Nephron (organoid): Measurements from ENCODE around the gene IFNA7.
"Not testable (repeated sequence)": the region's sequence is repeated elsewhere in the genome, so short reads cannot be mapped to it uniquely, and the experiment has no call there.

Source experiments
- H3K27ac Mint-ChIP-seq, 3 experiments: 2 replicates each; pipeline ENCODE4 v1.8.0; 2020; ENCODE audit warnings: mixed read lengths in 3 of 3, mild to moderate bottlenecking in 2 of 3, moderate library complexity in 1 of 3
- H3K27me3 Mint-ChIP-seq: 2 replicates; pipeline ENCODE4 v1.8.0; 2021; ENCODE audit warnings: low read depth, mild to moderate bottlenecking, moderate library complexity, mixed read lengths
- H3K36me3 Mint-ChIP-seq: 2 replicates; pipeline ENCODE4 v1.8.0; 2020; ENCODE audit warnings: low read depth, mixed read lengths
- H3K4me1 Mint-ChIP-seq: 2 replicates; pipeline ENCODE4 v1.8.0; 2020; ENCODE audit warnings: mixed read lengths
- H3K4me3 Mint-ChIP-seq, 3 experiments: 2 replicates each; pipeline ENCODE4 v1.8.0; 2020; ENCODE audit warnings: mild to moderate bottlenecking in 3 of 3, mixed read lengths in 3 of 3, moderate library complexity in 2 of 3
- H3K9me3 Mint-ChIP-seq: 2 replicates; pipeline ENCODE4 v1.8.0; 2020; ENCODE audit warnings: mixed read lengths
- TF ChIP-seq, protein P1 (sequence below), 3 experiments: fragments of 200-600 bp; sonication (generic); IDR thresholded peaks; one replicate each; pipeline ENCODE4 v1.5.0; 2021; ENCODE audit warnings: antibody characterized with exemption in 3 of 3; ENCODE audit not compliant: unreplicated experiment in 3 of 3

The IFNA7 gene

DNA sequence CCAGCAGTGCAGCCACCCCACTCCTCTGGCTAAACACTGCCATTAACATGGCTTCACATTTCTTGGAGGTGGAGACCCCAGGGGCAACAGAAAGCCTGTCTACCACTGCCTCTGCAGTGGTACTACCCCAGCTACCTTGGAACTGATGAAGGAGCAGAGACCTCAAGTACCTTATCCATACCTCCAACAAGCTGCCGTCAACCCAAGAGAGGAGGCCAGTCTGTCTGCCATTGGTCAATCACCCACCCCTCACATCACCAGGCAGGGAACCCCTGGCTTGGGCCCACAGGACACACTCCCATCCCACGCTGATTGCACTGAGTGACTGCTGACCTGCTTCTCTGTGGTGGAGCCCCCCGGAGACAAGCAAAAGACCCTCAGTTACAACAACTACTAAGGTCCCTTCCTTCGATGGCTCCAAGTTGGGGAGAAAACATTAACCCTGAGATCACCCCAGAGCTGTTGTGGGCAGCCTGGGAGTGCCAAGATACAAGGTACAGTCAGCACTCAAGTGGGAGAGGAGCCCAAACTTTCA is 32.2 kb upstream of the IFNA7 start:
- Mint-ChIP-seq H3K27ac (no peak overlapping the region), H3K9me3 (no peaks in the 10 kb centered on the region), H3K27me3 (peaks cover 5% of the 10 kb centered on the region), H3K4me1 (no peaks in the 10 kb centered on the region), H3K4me3 (no peak overlapping the region), H3K36me3 (no peaks in the 10 kb centered on the region)
- TF ChIP-seq, protein P1, sequence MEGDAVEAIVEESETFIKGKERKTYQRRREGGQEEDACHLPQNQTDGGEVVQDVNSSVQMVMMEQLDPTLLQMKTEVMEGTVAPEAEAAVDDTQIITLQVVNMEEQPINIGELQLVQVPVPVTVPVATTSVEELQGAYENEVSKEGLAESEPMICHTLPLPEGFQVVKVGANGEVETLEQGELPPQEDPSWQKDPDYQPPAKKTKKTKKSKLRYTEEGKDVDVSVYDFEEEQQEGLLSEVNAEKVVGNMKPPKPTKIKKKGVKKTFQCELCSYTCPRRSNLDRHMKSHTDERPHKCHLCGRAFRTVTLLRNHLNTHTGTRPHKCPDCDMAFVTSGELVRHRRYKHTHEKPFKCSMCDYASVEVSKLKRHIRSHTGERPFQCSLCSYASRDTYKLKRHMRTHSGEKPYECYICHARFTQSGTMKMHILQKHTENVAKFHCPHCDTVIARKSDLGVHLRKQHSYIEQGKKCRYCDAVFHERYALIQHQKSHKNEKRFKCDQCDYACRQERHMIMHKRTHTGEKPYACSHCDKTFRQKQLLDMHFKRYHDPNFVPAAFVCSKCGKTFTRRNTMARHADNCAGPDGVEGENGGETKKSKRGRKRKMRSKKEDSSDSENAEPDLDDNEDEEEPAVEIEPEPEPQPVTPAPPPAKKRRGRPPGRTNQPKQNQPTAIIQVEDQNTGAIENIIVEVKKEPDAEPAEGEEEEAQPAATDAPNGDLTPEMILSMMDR (IDR thresholded peaks at IDR 0.05; ENCODE audit: unreplicated experiment in 3 of 3) = no peak

DNA sequence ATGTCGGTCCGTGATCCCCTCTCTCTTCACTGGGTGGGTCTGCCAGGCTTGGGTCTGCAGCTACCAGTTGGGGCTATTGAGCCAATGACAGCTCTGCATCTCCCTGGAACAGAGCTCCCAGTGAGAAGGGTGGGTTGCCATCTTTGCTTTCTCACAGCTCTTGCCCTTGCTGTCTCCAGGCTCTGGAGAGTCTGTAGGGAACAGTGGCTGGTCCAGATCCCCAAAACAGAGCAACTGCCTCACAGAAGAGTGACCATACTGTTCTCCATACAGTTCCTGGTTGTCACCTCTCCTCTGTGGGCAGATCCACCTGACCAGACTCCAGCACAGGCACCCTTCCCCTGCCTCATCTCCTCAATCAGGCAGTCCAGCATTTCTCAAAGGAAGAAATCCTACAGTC is 31.3 kb upstream of the IFNA7 start:
- Mint-ChIP-seq H3K27ac (no peak overlapping the region), H3K27me3 (peaks cover 5% of the 10 kb centered on the region), H3K36me3 (no peaks in the 10 kb centered on the region), H3K4me3 (no peak overlapping the region), H3K4me1 (no peaks in the 10 kb centered on the region), H3K9me3 (no peaks in the 10 kb centered on the region)
- TF ChIP-seq, protein P1 (IDR thresholded peaks at IDR 0.05; ENCODE audit: unreplicated experiment in 3 of 3) = no peak

DNA sequence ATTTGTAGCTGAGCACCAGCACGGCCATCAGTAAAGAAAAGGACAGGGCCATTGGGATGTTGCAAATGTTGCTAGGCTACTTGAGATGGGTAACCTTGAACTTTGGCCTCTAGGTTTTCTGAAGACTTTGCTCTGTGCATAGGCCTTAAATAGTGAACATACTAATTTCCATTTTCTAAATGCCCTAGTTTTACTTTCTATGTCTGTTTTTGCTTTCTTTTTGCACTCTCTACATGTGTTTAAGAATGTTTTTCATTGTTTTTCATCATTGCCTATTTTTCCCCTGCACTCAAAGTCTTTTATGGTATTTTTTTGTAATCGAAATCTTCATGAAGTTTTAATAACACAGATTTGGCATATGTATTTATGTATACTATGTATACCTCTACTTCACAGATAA is 26.1 kb upstream of the IFNA7 start, which contains the start of gene IFNA17:
Gene IFNA17 (minus strand): TSS at position 101 of the 400 bp plus-strand sequence. CDS start 49 bp downstream, at position 52.
- no peaks in the 10 kb centered on the region for H3K36me3 Mint-ChIP-seq
- TF ChIP-seq, protein P1 (IDR thresholded peaks at IDR 0.05; ENCODE audit: unreplicated experiment in 3 of 3) = no peak
- H3K27me3 Mint-ChIP-seq = no peaks in the 10 kb centered on the region
- no peak within 1 kb of the TSS for H3K27ac Mint-ChIP-seq
- no peaks in the 10 kb centered on the region for H3K4me1 Mint-ChIP-seq
- no peak within 1 kb of the TSS for H3K4me3 Mint-ChIP-seq
- no peaks in the 10 kb centered on the region for H3K9me3 Mint-ChIP-seq

DNA sequence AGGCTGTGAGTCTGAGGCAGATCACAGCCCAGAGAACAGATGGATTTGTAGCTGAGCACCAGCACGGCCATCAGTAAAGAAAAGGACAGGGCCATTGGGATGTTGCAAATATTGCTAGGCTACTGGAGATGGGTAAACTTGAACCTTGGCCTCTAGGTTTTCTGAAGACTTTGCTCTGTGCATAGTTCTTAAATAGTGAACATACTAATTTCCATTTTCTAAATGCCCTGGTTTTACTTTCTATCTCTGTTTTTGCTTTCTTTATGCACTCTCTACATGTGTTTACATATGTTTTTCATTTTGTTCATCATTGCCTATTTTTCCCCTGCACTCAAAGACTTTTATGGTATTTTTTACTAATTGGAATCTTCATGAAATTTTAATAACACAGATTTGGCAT is 15.2 kb upstream of the IFNA7 start, which contains the start of gene IFNA16:
Gene IFNA16 (minus strand): TSS at position 101 of the 400 bp plus-strand sequence. CDS start 6 bp downstream, at position 95.
- not testable (repeated sequence) for H3K27me3 Mint-ChIP-seq, H3K27ac Mint-ChIP-seq, H3K4me1 Mint-ChIP-seq, H3K4me3 Mint-ChIP-seq, H3K9me3 Mint-ChIP-seq, H3K36me3 Mint-ChIP-seq

DNA sequence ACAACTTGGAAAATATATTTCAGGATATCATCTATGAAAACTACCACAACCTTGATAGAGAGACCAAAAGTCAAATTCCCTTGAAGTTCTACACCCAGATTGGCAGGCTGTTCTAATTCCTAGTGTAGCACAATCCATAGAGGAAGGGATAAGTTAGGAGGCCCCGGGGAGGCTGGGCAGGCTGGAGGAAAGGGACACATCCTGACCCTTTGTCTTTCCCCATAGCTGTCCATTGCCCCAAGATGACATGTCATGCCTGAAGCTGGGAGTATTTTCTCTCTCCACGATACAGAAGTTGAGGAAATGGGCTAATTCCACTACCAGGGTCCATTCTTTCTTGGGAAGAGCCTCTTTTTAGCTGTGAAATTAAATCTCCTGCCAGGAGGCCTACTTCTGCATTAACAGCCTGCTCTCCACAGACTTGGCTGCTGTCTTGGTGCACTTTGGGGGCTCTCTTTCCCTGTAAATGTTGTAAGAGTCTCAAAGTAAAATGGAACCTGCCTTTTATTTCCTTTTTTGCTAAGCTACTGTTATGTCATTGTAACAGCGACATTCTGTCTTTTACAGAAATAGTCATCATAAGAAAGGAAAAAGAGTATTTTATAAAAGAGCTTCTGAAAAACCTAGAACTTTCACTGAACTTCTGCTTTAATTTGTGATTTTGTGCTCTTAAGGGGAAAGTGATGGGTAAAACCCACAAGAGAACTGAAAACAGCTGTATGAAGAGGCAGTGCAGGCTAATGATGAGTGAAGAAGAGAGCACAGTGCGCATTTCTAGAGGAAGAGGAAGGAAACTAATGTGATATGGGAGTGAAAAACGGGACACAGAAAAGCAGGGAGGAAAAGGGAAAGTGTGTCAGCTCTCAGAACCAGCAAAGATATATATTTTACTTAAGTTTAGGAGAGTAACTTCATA is 11.7 kb upstream of the IFNA7 start:
- H3K9me3 Mint-ChIP-seq, H3K4me1 Mint-ChIP-seq, H3K4me3 Mint-ChIP-seq, H3K27ac Mint-ChIP-seq, H3K27me3 Mint-ChIP-seq, H3K36me3 Mint-ChIP-seq: not testable (repeated sequence)
- TF ChIP-seq, protein P1 (IDR thresholded peaks at IDR 0.05; ENCODE audit: unreplicated experiment in 3 of 3) = peak in 2 of 3 experiments; percentile 9 to 14

DNA sequence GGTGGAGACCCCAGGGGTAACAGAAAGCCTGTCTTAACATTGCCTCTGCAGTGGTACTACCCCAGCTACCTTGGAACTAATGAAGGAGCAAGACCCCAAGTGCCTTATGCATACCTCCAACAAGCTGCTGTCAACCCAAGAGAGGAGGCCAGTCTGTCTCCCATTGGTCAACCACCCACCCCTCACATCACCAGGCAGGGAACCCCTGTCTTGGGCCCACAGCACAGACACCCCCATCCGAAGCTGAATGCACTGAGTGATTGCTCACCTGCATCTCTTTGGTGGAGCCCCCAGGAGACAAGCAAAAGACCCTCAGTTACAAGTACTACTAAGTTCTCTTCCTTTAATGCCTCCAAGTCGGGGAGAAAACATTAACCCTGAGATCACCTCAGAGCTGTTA is 10.2 kb upstream of the IFNA7 start:
- H3K4me1 Mint-ChIP-seq, H3K27ac Mint-ChIP-seq, H3K27me3 Mint-ChIP-seq, H3K4me3 Mint-ChIP-seq, H3K9me3 Mint-ChIP-seq, H3K36me3 Mint-ChIP-seq: not testable (repeated sequence)

DNA sequence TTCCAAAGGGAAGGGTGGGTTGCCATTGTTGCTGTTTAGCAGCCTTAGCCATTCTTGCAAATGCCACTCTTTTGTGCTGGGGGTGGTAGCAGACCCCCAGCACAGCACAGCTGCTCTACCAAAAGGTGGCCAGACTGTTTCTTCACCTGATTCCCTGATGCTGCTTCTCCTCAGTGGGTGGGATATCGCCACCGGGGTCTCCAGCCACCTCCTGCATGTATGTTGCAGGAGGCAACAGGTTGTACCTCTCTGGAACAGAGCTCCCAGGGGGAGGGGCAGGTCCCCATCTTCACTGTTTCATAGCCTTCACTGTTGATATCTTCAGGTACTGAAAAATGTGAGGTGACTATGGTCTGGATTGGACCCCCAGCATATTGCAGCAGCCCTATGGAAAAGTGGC is 8.8 kb upstream of the IFNA7 start:
- H3K27me3 Mint-ChIP-seq, H3K36me3 Mint-ChIP-seq, H3K27ac Mint-ChIP-seq, H3K4me1 Mint-ChIP-seq, H3K9me3 Mint-ChIP-seq, H3K4me3 Mint-ChIP-seq: not testable (repeated sequence)
